A549 (cell line): ENCODE measurements around the gene RGS5. TPM values are rescaled to one million over a fixed set of nuclear protein-coding genes. Genes with fewer than 3 reads are reported as not detected.

Experiments used
- ATAC-seq, 2 experiments: fragments of 200-7000 bp in 1 of 2; fragments of >200 bp in 1 of 2; cut with Nextera tagmentation in 1 of 2; cut with Tn5 transposase in 1 of 2; 3 replicates each; pipeline versions ENCODE4 v1.8.0 to v1.9.1; 2018 to 2020; ENCODE audit warnings: mild to moderate bottlenecking in 1 of 2, moderate library complexity in 1 of 2
- CTCF ChIA-PET: fragments of 300-600 bp; sonication (Branson Sonifier 250); formaldehyde crosslinking; extraction: SDS; loops from one replicate; lab custom pipeline; 2021; ENCODE audit warnings: antibody characterized with exemption, inconsistent platforms; lab: Yijun Ruan, JAX
- POLR2A ChIA-PET: fragments of 350-600 bp; formaldehyde crosslinking; extraction: SDS; loops from one replicate; lab custom pipeline; 2021; ENCODE audit warnings: antibody characterized with exemption, inconsistent platforms; lab: Yijun Ruan, JAX
- DNase-seq, 2 experiments: peaks; one replicate each; pipeline versions ENCODE4 v3.0.0 to v3.0.0-alpha.2; 2011 to 2016; ENCODE audit warnings: low read depth in 1 of 2, low spot score in 1 of 2
- FAIRE-seq: peaks from 2 replicates; lab custom pipeline; 2011; peaks lifted over from hg19 to GRCh38; lab: Jason Lieb, UNC
- H3K27ac ChIP-seq, 2 experiments: fragments of >200 bp; sonication (Bioruptor Twin); formaldehyde crosslinking; 3 replicates each; pipeline ENCODE4 v1.5.1; 2016 to 2017
- H3K4me1 ChIP-seq: fragments of >200 bp; sonication (Bioruptor Twin); formaldehyde crosslinking; 3 replicates; pipeline ENCODE4 v1.6.1; 2016
- H3K4me2 ChIP-seq: fragments of >200 bp; sonication (Bioruptor Twin); formaldehyde crosslinking; 3 replicates; pipeline ENCODE4 v1.6.1; 2016
- H3K4me3 ChIP-seq: fragments of >200 bp; sonication (Bioruptor Twin); formaldehyde crosslinking; 3 replicates; pipeline ENCODE4 v1.5.1; 2016
- H3K9me3 ChIP-seq: fragments of >200 bp; sonication (Bioruptor Twin); formaldehyde crosslinking; 3 replicates; pipeline ENCODE4 v1.6.1; 2016
- ATOH8 ChIP-seq: fragments of 250-450 bp; sonication (Bioruptor Pico); IDR thresholded peaks from 2 replicates; pipeline ENCODE4 v1.5.0; 2020; ENCODE audit warnings: low read depth, mild to moderate bottlenecking, moderate library complexity
- ESRRA ChIP-seq: fragments of 150-350 bp; IDR thresholded peaks from 2 replicates; pipeline ENCODE4 v1.6.1; 2014; ENCODE audit warnings: mild to moderate bottlenecking, low read length, borderline replicate concordance
- FOSL2 ChIP-seq, 2 experiments: fragments of 450-650 bp in 1 of 2; fragments of >200 bp in 1 of 2; sonication (Bioruptor Twin) in 1 of 2; formaldehyde crosslinking; IDR thresholded peaks; 2 replicates each; pipeline versions ENCODE4 v1.5.0 to v1.6.1; 2016 to 2020; ENCODE audit warnings: mild to moderate bottlenecking in 1 of 2, moderate library complexity in 1 of 2
- HOXA7 ChIP-seq: fragments of 250-450 bp; sonication (Bioruptor Pico); IDR thresholded peaks from 2 replicates; pipeline ENCODE4 v1.5.0; 2020; ENCODE audit warnings: mild to moderate bottlenecking, moderate library complexity
- HOXB13 ChIP-seq: fragments of 250-450 bp; sonication (Bioruptor Pico); IDR thresholded peaks from 2 replicates; pipeline ENCODE4 v1.5.0; 2020; ENCODE audit warnings: low read depth, mild to moderate bottlenecking, moderate library complexity
- HOXB5 ChIP-seq: fragments of 250-450 bp; sonication (Bioruptor Pico); IDR thresholded peaks from 2 replicates; pipeline ENCODE4 v1.5.0; 2020; ENCODE audit warnings: mild to moderate bottlenecking, moderate library complexity
- JUN ChIP-seq, 2 experiments: fragments of >200 bp; sonication (Bioruptor Twin); formaldehyde crosslinking; IDR thresholded peaks; 2 replicates in 1 of 2; 3 replicates in 1 of 2; pipeline ENCODE4 v1.6.1; 2016 to 2017
- JUNB ChIP-seq: fragments of >200 bp; sonication (Bioruptor Twin); formaldehyde crosslinking; IDR thresholded peaks from 2 replicates; pipeline ENCODE4 v1.6.1; 2016
- MAFK ChIP-seq: fragments of 450-650 bp; IDR thresholded peaks from 2 replicates; pipeline ENCODE4 v1.6.1; 2014; ENCODE audit not compliant: partially characterized antibody
- MAX ChIP-seq: IDR thresholded peaks from 2 replicates; pipeline ENCODE4 v1.6.1; 2012
- NFE2L2 ChIP-seq: fragments of 150-350 bp; conservative IDR thresholded peaks from 2 replicates; pipeline ENCODE4 v1.6.1; 2014; ENCODE audit warnings: low read length
- NR3C1 ChIP-seq: fragments of >200 bp; sonication (Bioruptor Twin); formaldehyde crosslinking; IDR thresholded peaks from 3 replicates; pipeline ENCODE4 v1.6.1; 2017
- POLR2AphosphoS2 ChIP-seq: conservative IDR thresholded peaks from 2 replicates; pipeline ENCODE4 v1.6.1; 2012; ENCODE audit warnings: low read length, improper control_type of control experiment, inconsistent platforms
- RNF2 ChIP-seq: fragments of 200-600 bp; sonication (generic); IDR thresholded peaks from 2 replicates; pipeline ENCODE4 v1.6.1; 2016; ENCODE audit warnings: low read depth, mild to moderate bottlenecking, antibody characterized with exemption, moderate library complexity, borderline replicate concordance
- SREBF2 ChIP-seq: fragments of 450-650 bp; IDR thresholded peaks from 2 replicates; pipeline ENCODE4 v1.6.1; 2014; ENCODE audit warnings: mild to moderate bottlenecking, moderate library complexity
- TP53 ChIP-seq: fragments of 250-450 bp; sonication (Bioruptor Pico); IDR thresholded peaks from 2 replicates; pipeline ENCODE4 v1.5.0; 2021; ENCODE audit warnings: mild to moderate bottlenecking, moderate library complexity
- ZSCAN20 ChIP-seq: fragments of 250-450 bp; sonication (Bioruptor Pico); IDR thresholded peaks from 2 replicates; pipeline ENCODE4 v1.8.0; 2022; ENCODE audit warnings: mild to moderate bottlenecking, moderate library complexity
- WGBS: methylation state at CpG from one replicate; pipeline ENCODE4 v1.1.6; 2017; ENCODE audit errors: missing lambda C conversion rate; 5-methylcytosine and 5-hydroxymethylcytosine counted together
- polyA plus RNA-seq, 4 experiments: library from polyadenylated mRNA; depleted of rRNA in 3 of 4; stranded (reverse); fragments of >200 nt; fragmentation: RNase III in 1 of 4; extraction: RNeasy Plus Mini Kit Qiagen cat#74134 plus additional on column Dnase treatment in 1 of 4; gene quantifications; 2 replicates in 3 of 4; 3 replicates in 1 of 4; pipeline ENCODE4 v1.2.3, GENCODE V29; 2011 to 2017
- TF ChIP-seq, protein P1 (sequence below): fragments of 250-450 bp; sonication (Bioruptor Pico); IDR thresholded peaks from 2 replicates; pipeline ENCODE4 v1.5.0; 2021; ENCODE audit warnings: mild to moderate bottlenecking, moderate library complexity, borderline replicate concordance
- TF ChIP-seq, protein P2 (sequence below): fragments of >200 bp; sonication (Bioruptor Twin); formaldehyde crosslinking; IDR thresholded peaks from 3 replicates; pipeline ENCODE4 v1.5.1; 2016

RGS5 gene
- polyA plus RNA-seq, 2 of the 4 experiments (the other 2 are of a cell fraction), result 2.2 to 6.5 TPM

DNA sequence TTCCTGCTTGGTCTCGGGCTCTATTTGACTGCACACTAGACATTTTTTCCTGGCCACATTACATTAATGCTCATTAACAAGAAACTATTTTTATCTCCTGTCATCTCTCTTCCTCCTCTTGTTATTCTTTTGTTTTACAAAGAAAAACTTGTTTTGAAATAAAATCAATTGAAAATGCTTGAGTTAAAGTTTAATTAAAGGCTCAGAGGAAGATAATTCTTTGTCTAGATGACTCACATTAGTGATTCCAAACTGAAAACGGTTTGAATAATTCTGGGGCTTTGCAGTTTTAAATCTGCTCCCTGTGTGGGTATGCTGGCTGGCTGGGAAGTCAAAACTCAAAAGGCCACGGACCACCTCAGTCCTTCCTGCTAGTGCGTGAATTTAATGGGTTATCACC lies 29.6 kb downstream of the RGS5 start (continued):
- TF ChIP-seq, protein P1, sequence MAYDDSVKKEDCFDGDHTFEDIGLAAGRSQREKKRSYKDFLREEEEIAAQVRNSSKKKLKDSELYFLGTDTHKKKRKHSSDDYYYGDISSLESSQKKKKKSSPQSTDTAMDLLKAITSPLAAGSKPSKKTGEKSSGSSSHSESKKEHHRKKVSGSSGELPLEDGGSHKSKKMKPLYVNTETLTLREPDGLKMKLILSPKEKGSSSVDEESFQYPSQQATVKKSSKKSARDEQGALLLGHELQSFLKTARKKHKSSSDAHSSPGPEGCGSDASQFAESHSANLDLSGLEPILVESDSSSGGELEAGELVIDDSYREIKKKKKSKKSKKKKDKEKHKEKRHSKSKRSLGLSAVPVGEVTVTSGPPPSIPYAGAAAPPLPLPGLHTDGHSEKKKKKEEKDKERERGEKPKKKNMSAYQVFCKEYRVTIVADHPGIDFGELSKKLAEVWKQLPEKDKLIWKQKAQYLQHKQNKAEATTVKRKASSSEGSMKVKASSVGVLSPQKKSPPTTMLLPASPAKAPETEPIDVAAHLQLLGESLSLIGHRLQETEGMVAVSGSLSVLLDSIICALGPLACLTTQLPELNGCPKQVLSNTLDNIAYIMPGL (CRISPR knock-in tag), result no peak
- no peak for TF ChIP-seq SREBF2

GRCh38 chr1:163172596-163172995 lies 30.1 kb downstream of the RGS5 start:
- TF ChIP-seq HOXA7 (CRISPR knock-in tag), result no peak
- no peak for TF ChIP-seq ESRRA
- TF ChIP-seq RNF2, result no peak
- no peak for TF ChIP-seq ZSCAN20 (CRISPR knock-in tag)
- TF ChIP-seq NR3C1, result no peak
- no peak for TF ChIP-seq HOXB5 (CRISPR knock-in tag)
- TF ChIP-seq, protein P2, sequence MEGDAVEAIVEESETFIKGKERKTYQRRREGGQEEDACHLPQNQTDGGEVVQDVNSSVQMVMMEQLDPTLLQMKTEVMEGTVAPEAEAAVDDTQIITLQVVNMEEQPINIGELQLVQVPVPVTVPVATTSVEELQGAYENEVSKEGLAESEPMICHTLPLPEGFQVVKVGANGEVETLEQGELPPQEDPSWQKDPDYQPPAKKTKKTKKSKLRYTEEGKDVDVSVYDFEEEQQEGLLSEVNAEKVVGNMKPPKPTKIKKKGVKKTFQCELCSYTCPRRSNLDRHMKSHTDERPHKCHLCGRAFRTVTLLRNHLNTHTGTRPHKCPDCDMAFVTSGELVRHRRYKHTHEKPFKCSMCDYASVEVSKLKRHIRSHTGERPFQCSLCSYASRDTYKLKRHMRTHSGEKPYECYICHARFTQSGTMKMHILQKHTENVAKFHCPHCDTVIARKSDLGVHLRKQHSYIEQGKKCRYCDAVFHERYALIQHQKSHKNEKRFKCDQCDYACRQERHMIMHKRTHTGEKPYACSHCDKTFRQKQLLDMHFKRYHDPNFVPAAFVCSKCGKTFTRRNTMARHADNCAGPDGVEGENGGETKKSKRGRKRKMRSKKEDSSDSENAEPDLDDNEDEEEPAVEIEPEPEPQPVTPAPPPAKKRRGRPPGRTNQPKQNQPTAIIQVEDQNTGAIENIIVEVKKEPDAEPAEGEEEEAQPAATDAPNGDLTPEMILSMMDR, result no peak
- no peak for TF ChIP-seq TP53
- CTCF ChIA-PET, result interaction anchor here (1.2 kb wide), 1 partner anchor 324 kb away, joined by 3 read pairs; no protein-coding TSS in a partner anchor
- no peak overlapping the region for H3K27ac ChIP-seq
- no peaks in the 10 kb centered on the region for H3K9me3 ChIP-seq
- FAIRE-seq (no peak), DNase-seq (no peak), ATAC-seq (no peak)
- H3K4me3 ChIP-seq, result no peak overlapping the region
- no peak overlapping the region for H3K4me2 ChIP-seq
- WGBS, result 47% methylated on average over 2 of the region's 2 CpGs
- POLR2A ChIA-PET, result no interaction called here
- peaks cover 8% of the 10 kb centered on the region; the same call in 2 of the 3 replicates for H3K4me1 ChIP-seq

GRCh38 chr1:163171826-163172225 lies 30.9 kb downstream of the RGS5 start:
- Histone ChIP-seq H3K9me3 (no peaks in the 10 kb centered on the region), H3K4me1 (peaks cover 8% of the 10 kb centered on the region; the same call in 2 of the 3 replicates), H3K27ac (no peak overlapping the region), H3K4me2 (no peak overlapping the region), H3K4me3 (no peak overlapping the region)
- 56% methylated on average over 5 of the region's 5 CpGs for WGBS
- FAIRE-seq, result no peak
- TF ChIP-seq MAX (no peak), MAFK (no peak), POLR2AphosphoS2 (no peak), HOXB13 (CRISPR knock-in tag) (no peak), JUNB (no peak), JUN (IDR thresholded peaks at IDR 0.05) (no peak), ATOH8 (CRISPR knock-in tag) (no peak), NFE2L2 (no peak), HOXB5 (CRISPR knock-in tag) (no peak), FOSL2 (IDR thresholded peaks at IDR 0.05) (no peak), FOSL2 (CRISPR knock-in tag; IDR thresholded peaks at IDR 0.05) (no peak)
- POLR2A ChIA-PET, result no interaction called here
- ATAC-seq, result no peak; a peak in 1 of 6 replicates
- CTCF ChIA-PET, result no interaction called here
- no peak for DNase-seq
